Thymus (tissue), 11 donors: ENCODE measurements around the gene ADM. TPM values are rescaled to one million over a fixed set of nuclear protein-coding genes. Genes with fewer than 3 reads are reported as not detected.

Experiments
- DNase-seq, 9 donors: peaks; one replicate each; pipeline ENCODE4 v3.0.0-alpha.2; 2013; ENCODE audit warnings: low spot score in 9 of 9, low read depth in 6 of 9, missing footprints in 1 of 9
- H3K27ac ChIP-seq, 2 donors: one replicate each; pipeline ENCODE4 v1.5.1; 2013; ENCODE audit warnings: control low read depth in 1 of 2, low read depth in 1 of 2, low read length in 1 of 2, mild to moderate bottlenecking in 1 of 2, moderate library complexity in 1 of 2
- H3K27me3 ChIP-seq, 2 donors: one replicate each; pipeline ENCODE4 v1.5.1; 2013; ENCODE audit warnings: low read length in 1 of 2; ENCODE audit not compliant: control insufficient read depth in 2 of 2, insufficient read depth in 1 of 2
- H3K36me3 ChIP-seq, 2 donors: one replicate each; pipeline ENCODE4 v1.5.1; 2013; ENCODE audit warnings: low read length in 1 of 2, mild to moderate bottlenecking in 1 of 2, moderate library complexity in 1 of 2; ENCODE audit not compliant: control insufficient read depth in 2 of 2, insufficient read depth in 2 of 2
- H3K4me1 ChIP-seq, 2 donors: one replicate each; pipeline ENCODE4 v1.5.1; 2013; ENCODE audit warnings: low read length in 2 of 2; ENCODE audit not compliant: control insufficient read depth in 2 of 2, insufficient read depth in 2 of 2
- H3K4me3 ChIP-seq, 2 donors: one replicate each; pipeline ENCODE4 v1.5.1; 2013; ENCODE audit warnings: low read length in 2 of 2, control low read depth in 1 of 2, mild to moderate bottlenecking in 1 of 2
- H3K9me3 ChIP-seq, 2 donors: one replicate each; pipeline ENCODE4 v1.5.1; 2013; ENCODE audit warnings: low read length in 1 of 2, mild to moderate bottlenecking in 1 of 2; ENCODE audit not compliant: control insufficient read depth in 2 of 2, insufficient read depth in 1 of 2
- WGBS: extraction: QIAGEN DNeasy Blood & Tissue Kit; methylation state at CpG from one replicate; pipeline ENCODE4 v1.1.7; 2013; 5-methylcytosine and 5-hydroxymethylcytosine counted together
- polyA plus RNA-seq: library from polyadenylated mRNA; stranded (reverse); fragments of 200-250 nt; gene quantifications from one replicate; pipeline ENCODE4 v1.2.3, GENCODE V29; 2013
- total RNA-seq: library from RNA; stranded (reverse); fragments of 120-200 nt; gene quantifications from one replicate; pipeline ENCODE4 v1.2.4, GENCODE V29; 2013
- donor health status: healthy.

The ADM gene
- total and polyA plus RNA-seq, 2 donors: 4.7 to 37.4 TPM

GRCh38 chr11:10268746-10269488 is 36.0 kb upstream of the ADM start:
- Histone ChIP-seq H3K4me3 (no peak overlapping the region), H3K4me1 (no peaks in the 10 kb centered on the region), H3K9me3 (no peaks in the 10 kb centered on the region), H3K36me3 (no peaks in the 10 kb centered on the region), H3K27me3 (no peaks in the 10 kb centered on the region), H3K27ac (no peak overlapping the region)
- no peak for DNase-seq
- WGBS: 63% methylated on average over 5 of the region's 5 CpGs

GRCh38 chr11:10272132-10272531 is 32.7 kb upstream of the ADM start:
- WGBS: 98% methylated on average over 11 of the region's 11 CpGs
- Histone ChIP-seq H3K4me1 (no peaks in the 10 kb centered on the region), H3K36me3 (no peaks in the 10 kb centered on the region), H3K27ac (no peak overlapping the region), H3K9me3 (no peaks in the 10 kb centered on the region), H3K4me3 (no peak overlapping the region), H3K27me3 (no peaks in the 10 kb centered on the region)
- DNase-seq: no peak

- DNase-seq: no peak
- Histone ChIP-seq H3K4me3 (no peak overlapping the region), H3K36me3 (no peaks in the 10 kb centered on the region), H3K9me3 (no peaks in the 10 kb centered on the region), H3K27ac (no peak overlapping the region), H3K27me3 (no peaks in the 10 kb centered on the region), H3K4me1 (no peaks in the 10 kb centered on the region)
Observed at GRCh38 chr11:10273738-10274137, 31.1 kb upstream of the ADM start.

GRCh38 chr11:10274726-10275125 is 30.1 kb upstream of the ADM start:
- 87% methylated on average over 1 of the region's 1 CpG for WGBS
- H3K27ac ChIP-seq: no peak overlapping the region
- no peak overlapping the region for H3K4me3 ChIP-seq
- DNase-seq: no peak
- H3K27me3 ChIP-seq: no peaks in the 10 kb centered on the region
- H3K9me3 ChIP-seq: no peaks in the 10 kb centered on the region
- H3K36me3 ChIP-seq: no peaks in the 10 kb centered on the region
- H3K4me1 ChIP-seq: no peaks in the 10 kb centered on the region

GRCh38 chr11:10275714-10276113 is 29.2 kb upstream of the ADM start:
- no peaks in the 10 kb centered on the region for H3K36me3 ChIP-seq
- H3K27ac ChIP-seq: no peak overlapping the region
- no peak overlapping the region for H3K4me3 ChIP-seq
- no peaks in the 10 kb centered on the region for H3K27me3 ChIP-seq
- H3K9me3 ChIP-seq: no peaks in the 10 kb centered on the region
- DNase-seq: no peak
- no peaks in the 10 kb centered on the region for H3K4me1 ChIP-seq

- H3K4me1 ChIP-seq: no peaks in the 10 kb centered on the region
- no peaks in the 10 kb centered on the region for H3K36me3 ChIP-seq
- H3K9me3 ChIP-seq: no peaks in the 10 kb centered on the region
- H3K4me3 ChIP-seq: no peak overlapping the region
- no peak overlapping the region for H3K27ac ChIP-seq
- no peak for DNase-seq
- H3K27me3 ChIP-seq: no peaks in the 10 kb centered on the region
Observed at GRCh38 chr11:10282117-10282516, 22.8 kb upstream of the ADM start.

GRCh38 chr11:10283991-10284390 is 20.9 kb upstream of the ADM start:
- no peaks in the 10 kb centered on the region for H3K27me3 ChIP-seq
- 95% methylated on average over 1 of the region's 1 CpG for WGBS
- no peaks in the 10 kb centered on the region for H3K4me1 ChIP-seq
- H3K36me3 ChIP-seq: no peaks in the 10 kb centered on the region
- no peaks in the 10 kb centered on the region for H3K9me3 ChIP-seq
- DNase-seq: no peak
- no peak overlapping the region for H3K4me3 ChIP-seq
- H3K27ac ChIP-seq: no peak overlapping the region

- Histone ChIP-seq H3K4me1 (no peaks in the 10 kb centered on the region), H3K4me3 (no peak overlapping the region), H3K27me3 (no peaks in the 10 kb centered on the region), H3K36me3 (peaks cover 0 to 3% of the 10 kb centered on the region in 2 donors), H3K27ac (no peak overlapping the region), H3K9me3 (no peaks in the 10 kb centered on the region)
- WGBS: 93% methylated on average over 4 of the region's 4 CpGs
- no peak for DNase-seq
Observed at GRCh38 chr11:10285148-10285802, 19.6 kb upstream of the ADM start.

GRCh38 chr11:10287140-10287539 is 17.7 kb upstream of the ADM start:
- H3K4me1 ChIP-seq: peaks cover 0 to 1% of the 10 kb centered on the region in 2 donors
- WGBS: 96% methylated on average over 3 of the region's 3 CpGs

More at GRCh38 chr11:10287140-10287539, 17.7 kb upstream of the ADM start:
- H3K27me3 ChIP-seq: no peaks in the 10 kb centered on the region
- H3K36me3 ChIP-seq: peaks cover 0 to 3% of the 10 kb centered on the region in 2 donors
- H3K27ac ChIP-seq: no peak overlapping the region
- H3K9me3 ChIP-seq: no peaks in the 10 kb centered on the region
- H3K4me3 ChIP-seq: no peak overlapping the region
- DNase-seq: no peak
